SU-DHL-6 (cell line): Measurements from ENCODE around the gene EPHA4.
"Not testable (repeated sequence)": the region's sequence is repeated elsewhere in the genome, so short reads cannot be mapped to it uniquely, and the experiment has no call there.

ENCODE experiments used
- H2AFZ ChIP-seq: fragments of 200-600 bp; sonication (generic); 2 replicates; pipeline ENCODE4 v1.6.1; 2014; ENCODE audit warnings: low read depth, mild to moderate bottlenecking, moderate library complexity, mixed read lengths, antibody characterized with exemption, low read length; ENCODE audit not compliant: severe bottlenecking
- H3F3A ChIP-seq: fragments of 200-600 bp; shearing (Covaris generic); 2 replicates; pipeline ENCODE4 v1.6.0; 2016; ENCODE audit warnings: antibody characterized with exemption, mild to moderate bottlenecking; ENCODE audit not compliant: insufficient read depth
- H3K27ac ChIP-seq: fragments of 200-600 bp; sonication (generic); 2 replicates; pipeline ENCODE4 v1.5.1; 2016; ENCODE audit warnings: low read depth, mild to moderate bottlenecking, low read length, moderate library complexity, mixed read lengths
- H3K27me3 ChIP-seq: fragments of 200-600 bp; sonication (generic), shearing (Covaris generic); 2 replicates; pipeline ENCODE4 v1.6.0; 2014; ENCODE audit warnings: mild to moderate bottlenecking, low read length
- H3K36me3 ChIP-seq: fragments of 200-600 bp; sonication (generic); 2 replicates; pipeline ENCODE4 v1.6.1; 2014; ENCODE audit warnings: mild to moderate bottlenecking, low read length, mixed read lengths
- H3K4me2 ChIP-seq: fragments of 300-600, 200-600 bp; shearing (Covaris generic), sonication (generic); 2 replicates; pipeline ENCODE4 v1.6.0; 2014; ENCODE audit warnings: low read length, low read depth, mild to moderate bottlenecking; ENCODE audit not compliant: poor library complexity, severe bottlenecking
- H3K4me3 ChIP-seq: fragments of 200-600 bp; sonication (generic); 2 replicates; pipeline ENCODE4 v1.5.1; 2014; ENCODE audit warnings: antibody characterized with exemption, low read length, mild to moderate bottlenecking, mixed read lengths; ENCODE audit not compliant: insufficient read depth, poor library complexity, severe bottlenecking
- H3K79me2 ChIP-seq: fragments of 200-600 bp; sonication (generic); 2 replicates; pipeline ENCODE4 v1.6.1; 2014; ENCODE audit warnings: mild to moderate bottlenecking, low read length, moderate library complexity; ENCODE audit not compliant: insufficient read depth
- H3K9ac ChIP-seq: fragments of 200-600 bp; sonication (generic); 2 replicates; pipeline ENCODE4 v1.7.0; 2014; ENCODE audit warnings: mild to moderate bottlenecking, low read length
- H3K9me2 ChIP-seq: fragments of 200-600 bp; sonication (generic); replicated peaks from 2 replicates; pipeline ENCODE4 v1.6.1; 2014; ENCODE audit warnings: low read length; ENCODE audit not compliant: insufficient read depth
- H3K9me3 ChIP-seq: fragments of 200-600 bp; sonication (generic); 2 replicates; pipeline ENCODE4 v1.6.1; 2014; ENCODE audit warnings: low read length, mixed read lengths; ENCODE audit not compliant: insufficient read depth
- H4K20me1 ChIP-seq: fragments of 200-600 bp; sonication (generic); 2 replicates; pipeline ENCODE4 v1.6.1; 2014; ENCODE audit warnings: low read depth, mild to moderate bottlenecking, antibody characterized with exemption, low read length, moderate library complexity, mixed read lengths
- EZH2phosphoT487 ChIP-seq: fragments of 200-600 bp; sonication (generic), shearing (Covaris generic); conservative IDR thresholded peaks from 2 replicates; pipeline ENCODE4 v1.6.1; 2018; ENCODE audit warnings: mild to moderate bottlenecking, antibody characterized with exemption, low read length, moderate library complexity, mixed read lengths
- TF ChIP-seq, protein P1 (sequence below): fragments of 200-600 bp; sonication (generic); IDR thresholded peaks from one replicate; pipeline ENCODE4 v1.5.1; 2017; ENCODE audit warnings: antibody characterized with exemption, mild to moderate bottlenecking, low read length, moderate library complexity; ENCODE audit not compliant: insufficient read depth, poor library complexity, severe bottlenecking

EPHA4 gene

GRCh38 chr2:221514305-221515040 is 57.6 kb downstream of the EPHA4 start:
- Histone ChIP-seq H3K9me2 (no peaks in the 10 kb centered on the region), H3K36me3 (no peaks in the 10 kb centered on the region), H3K9ac (no peak overlapping the region), H2AFZ (no peak overlapping the region), H3K27ac (no peak overlapping the region), H3K4me2 (no peak overlapping the region), H4K20me1 (no peaks in the 10 kb centered on the region), H3K4me3 (no peak overlapping the region), H3F3A (no peaks in the 10 kb centered on the region), H3K9me3 (no peaks in the 10 kb centered on the region), H3K79me2 (no peaks in the 10 kb centered on the region), H3K27me3 (no peaks in the 10 kb centered on the region)
- no peak for TF ChIP-seq EZH2phosphoT487
- TF ChIP-seq, protein P1, sequence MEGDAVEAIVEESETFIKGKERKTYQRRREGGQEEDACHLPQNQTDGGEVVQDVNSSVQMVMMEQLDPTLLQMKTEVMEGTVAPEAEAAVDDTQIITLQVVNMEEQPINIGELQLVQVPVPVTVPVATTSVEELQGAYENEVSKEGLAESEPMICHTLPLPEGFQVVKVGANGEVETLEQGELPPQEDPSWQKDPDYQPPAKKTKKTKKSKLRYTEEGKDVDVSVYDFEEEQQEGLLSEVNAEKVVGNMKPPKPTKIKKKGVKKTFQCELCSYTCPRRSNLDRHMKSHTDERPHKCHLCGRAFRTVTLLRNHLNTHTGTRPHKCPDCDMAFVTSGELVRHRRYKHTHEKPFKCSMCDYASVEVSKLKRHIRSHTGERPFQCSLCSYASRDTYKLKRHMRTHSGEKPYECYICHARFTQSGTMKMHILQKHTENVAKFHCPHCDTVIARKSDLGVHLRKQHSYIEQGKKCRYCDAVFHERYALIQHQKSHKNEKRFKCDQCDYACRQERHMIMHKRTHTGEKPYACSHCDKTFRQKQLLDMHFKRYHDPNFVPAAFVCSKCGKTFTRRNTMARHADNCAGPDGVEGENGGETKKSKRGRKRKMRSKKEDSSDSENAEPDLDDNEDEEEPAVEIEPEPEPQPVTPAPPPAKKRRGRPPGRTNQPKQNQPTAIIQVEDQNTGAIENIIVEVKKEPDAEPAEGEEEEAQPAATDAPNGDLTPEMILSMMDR, result no peak

DNA sequence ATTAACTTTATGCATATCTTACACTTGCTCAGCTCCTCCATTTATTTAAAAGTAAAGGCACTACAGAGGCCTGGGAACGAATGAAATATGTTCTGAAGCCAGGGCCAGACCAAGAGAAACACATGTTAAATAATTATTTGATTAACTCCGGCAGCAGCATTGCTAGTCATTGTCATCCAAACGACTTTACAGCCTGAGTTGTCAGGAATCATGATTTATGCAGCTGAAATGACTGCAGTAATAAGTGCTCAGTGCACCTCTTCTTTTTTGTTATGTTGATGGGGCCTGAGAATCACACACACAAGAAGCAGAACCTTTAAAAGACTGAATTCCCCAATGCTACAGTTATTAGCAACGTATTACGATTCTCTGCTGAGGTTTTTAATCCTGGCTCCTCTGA is 58.9 kb downstream of the EPHA4 start:
- Histone ChIP-seq H4K20me1 (no peaks in the 10 kb centered on the region), H3K4me2 (no peak overlapping the region), H3K27me3 (no peaks in the 10 kb centered on the region), H3K9me3 (no peaks in the 10 kb centered on the region), H2AFZ (no peak overlapping the region), H3K36me3 (no peaks in the 10 kb centered on the region), H3F3A (no peaks in the 10 kb centered on the region), H3K4me3 (no peak overlapping the region), H3K9ac (no peak overlapping the region), H3K9me2 (no peaks in the 10 kb centered on the region), H3K27ac (no peak overlapping the region), H3K79me2 (no peaks in the 10 kb centered on the region)
- TF ChIP-seq, protein P1, result no peak
- TF ChIP-seq EZH2phosphoT487, result no peak

DNA sequence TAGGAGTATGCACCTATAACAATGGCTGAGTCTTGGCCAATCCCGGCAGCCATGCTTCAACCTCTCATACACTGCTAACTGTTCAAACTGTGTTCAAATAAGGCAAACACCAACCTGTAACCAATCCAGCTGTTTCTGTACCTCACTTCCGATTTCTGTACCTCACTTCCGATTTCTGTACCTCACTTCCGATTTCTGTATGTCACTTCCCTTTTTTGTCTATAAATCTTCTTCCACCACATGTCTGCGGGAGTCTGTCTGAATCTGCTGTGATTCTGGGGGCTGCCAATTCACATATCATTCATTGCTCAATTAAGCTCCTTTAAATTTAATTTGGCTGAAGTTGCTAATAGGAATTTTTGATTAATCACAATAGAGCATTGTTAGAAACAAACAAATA is 60.8 kb downstream of the EPHA4 start:
- not testable (repeated sequence) for H3K9me3 ChIP-seq, H3K9ac ChIP-seq, H3K4me3 ChIP-seq, H3F3A ChIP-seq, H3K27ac ChIP-seq, H3K79me2 ChIP-seq, H3K27me3 ChIP-seq, H3K9me2 ChIP-seq, H3K4me2 ChIP-seq, H2AFZ ChIP-seq, H4K20me1 ChIP-seq, H3K36me3 ChIP-seq

DNA sequence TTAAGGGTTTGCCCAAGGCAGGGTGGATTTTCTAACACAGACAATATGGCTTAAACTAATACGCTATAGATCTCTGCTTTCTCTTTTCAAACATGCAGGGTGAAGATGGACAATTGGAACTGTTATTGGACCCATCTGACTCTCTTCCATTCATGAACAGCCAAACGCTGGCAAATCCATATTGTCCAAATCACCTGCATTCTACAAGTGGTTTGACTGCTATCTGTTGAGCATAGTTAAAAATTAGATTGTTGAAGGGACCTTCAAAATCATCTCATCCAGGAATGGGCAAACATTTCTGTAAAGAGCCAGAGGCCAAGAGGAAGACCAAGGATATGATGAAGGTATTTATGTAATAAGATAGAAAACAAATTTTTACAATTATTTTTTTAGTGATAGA is 65.6 kb downstream of the EPHA4 start:
- Histone ChIP-seq H3K4me2 (no peak overlapping the region), H3K9ac (no peak overlapping the region), H3K9me2 (no peaks in the 10 kb centered on the region), H3K4me3 (no peak overlapping the region), H2AFZ (no peak overlapping the region), H3K36me3 (no peaks in the 10 kb centered on the region), H3F3A (no peaks in the 10 kb centered on the region), H3K27ac (no peak overlapping the region), H4K20me1 (no peaks in the 10 kb centered on the region), H3K27me3 (no peaks in the 10 kb centered on the region), H3K9me3 (no peaks in the 10 kb centered on the region), H3K79me2 (no peaks in the 10 kb centered on the region)
- TF ChIP-seq EZH2phosphoT487, result no peak
- TF ChIP-seq, protein P1, result no peak
